Measurements from ENCODE around the gene ASB2.

Gene ASB2

DNA sequence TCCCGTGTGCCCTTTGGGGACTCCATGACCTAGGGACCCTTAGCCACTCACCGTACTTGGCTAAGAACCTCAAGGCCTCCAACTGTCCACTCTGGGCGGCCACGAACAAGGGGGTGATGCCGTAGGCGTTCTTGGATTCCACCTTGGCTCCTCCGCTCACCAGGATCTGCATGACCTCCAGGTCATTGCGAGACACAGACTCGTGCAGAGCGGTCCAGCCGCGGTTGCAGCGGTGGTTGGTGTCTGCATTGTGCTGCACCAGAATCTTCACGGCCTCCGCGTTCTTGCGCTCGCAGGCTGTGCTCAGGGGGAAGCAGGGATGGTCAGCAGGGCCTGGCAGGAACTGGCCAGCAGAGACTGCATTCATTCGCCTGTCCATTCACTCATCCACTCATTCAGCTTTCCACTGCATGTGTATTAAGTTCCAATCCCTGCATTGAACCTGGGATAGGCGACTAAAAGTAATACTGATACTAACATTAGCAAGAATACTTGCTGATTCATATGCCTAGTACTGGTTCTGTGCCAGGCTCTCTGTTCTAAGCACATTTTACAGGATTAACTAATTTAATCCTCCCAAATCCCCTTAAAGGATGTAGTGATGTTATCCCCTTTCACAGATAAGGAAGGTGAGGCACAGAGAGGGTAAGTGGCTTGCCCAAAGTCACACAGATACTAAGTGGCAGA, 25.3 kb downstream of the ASB2 start:
- DNase-seq (ENCODE audit: low read depth in 4 of 4, low spot score in 1 of 4), result no peak

DNA sequence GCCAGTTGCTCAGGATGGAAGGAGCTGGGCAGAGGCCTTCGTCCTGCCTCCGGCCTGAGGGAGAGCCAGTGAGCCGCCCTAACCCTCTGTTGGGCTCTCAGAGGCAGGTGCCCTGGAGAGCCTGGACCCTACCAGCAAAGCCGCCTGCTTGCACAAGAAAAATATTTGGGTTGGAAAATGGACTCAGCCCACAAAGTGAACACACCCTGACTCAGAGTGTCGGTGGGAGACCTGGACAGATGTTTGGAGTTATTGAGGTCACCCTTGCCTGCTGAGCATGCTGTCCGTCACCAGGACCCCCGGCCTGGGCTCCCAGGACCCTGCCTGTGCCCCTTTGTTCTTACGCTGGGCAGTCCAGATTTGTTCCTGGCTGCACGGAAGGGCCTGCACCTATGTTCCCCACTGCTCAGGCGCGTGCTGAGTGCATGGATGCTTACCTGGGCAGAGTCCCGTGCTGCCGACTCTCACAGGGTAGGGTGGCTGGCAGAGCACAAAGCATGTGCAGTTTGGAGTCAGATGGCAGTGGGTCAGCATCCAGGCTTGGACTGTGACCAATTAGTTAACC, 26.8 kb downstream of the ASB2 start:
- DNase-seq (ENCODE audit: low read depth in 4 of 4, low spot score in 1 of 4), result no peak

DNA sequence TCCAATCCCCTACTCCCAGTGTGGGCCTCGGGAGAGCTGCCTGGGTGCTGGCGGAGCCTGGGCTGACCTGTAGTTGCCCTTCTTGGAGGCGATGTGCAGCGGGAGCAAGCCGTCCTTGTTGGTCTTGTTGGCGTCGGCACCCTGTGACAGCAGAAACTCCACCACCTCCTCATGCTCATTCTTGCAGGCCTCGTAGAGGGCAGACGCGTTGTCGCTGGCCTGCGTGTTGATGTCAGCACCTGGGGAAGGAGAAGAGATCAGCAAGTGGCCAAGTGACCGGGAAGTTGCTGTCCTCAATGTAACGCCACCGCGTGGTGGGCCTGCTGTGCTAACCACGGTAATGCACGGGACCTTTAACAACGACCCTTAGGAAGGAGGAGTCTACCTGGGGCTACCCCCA, 29.1 kb downstream of the ASB2 start:
- no peak for DNase-seq (ENCODE audit: low read depth in 4 of 4, low spot score in 1 of 4)

DNA sequence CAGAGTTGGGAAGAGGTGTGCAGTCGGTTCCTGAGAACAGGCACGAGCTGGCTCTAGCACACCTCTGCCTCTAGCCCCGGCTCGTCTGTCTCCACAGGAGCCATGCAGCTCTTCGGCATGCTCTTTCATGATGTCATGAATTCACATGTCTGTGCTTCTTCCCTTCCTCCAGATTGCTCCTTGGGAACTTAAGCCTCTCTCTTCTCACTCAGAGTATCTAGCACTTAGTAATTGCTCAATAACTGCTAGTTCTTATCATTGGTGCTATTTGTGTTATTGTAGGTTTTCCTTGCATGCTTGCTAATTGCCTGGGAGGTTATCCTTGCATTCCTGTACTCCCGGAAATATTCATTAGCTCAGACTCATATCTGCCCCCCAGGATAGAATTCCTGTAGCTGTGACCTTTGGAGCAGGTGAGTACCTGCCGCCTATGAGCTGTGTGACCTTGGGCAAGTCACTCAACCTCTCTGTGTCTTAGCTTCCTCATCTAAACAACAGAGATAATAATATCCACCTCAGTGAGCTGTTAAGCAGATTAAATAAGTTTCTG, 29.8 kb downstream of the ASB2 start:
- DNase-seq (ENCODE audit: low read depth in 4 of 4, low spot score in 1 of 4), result no peak

DNA sequence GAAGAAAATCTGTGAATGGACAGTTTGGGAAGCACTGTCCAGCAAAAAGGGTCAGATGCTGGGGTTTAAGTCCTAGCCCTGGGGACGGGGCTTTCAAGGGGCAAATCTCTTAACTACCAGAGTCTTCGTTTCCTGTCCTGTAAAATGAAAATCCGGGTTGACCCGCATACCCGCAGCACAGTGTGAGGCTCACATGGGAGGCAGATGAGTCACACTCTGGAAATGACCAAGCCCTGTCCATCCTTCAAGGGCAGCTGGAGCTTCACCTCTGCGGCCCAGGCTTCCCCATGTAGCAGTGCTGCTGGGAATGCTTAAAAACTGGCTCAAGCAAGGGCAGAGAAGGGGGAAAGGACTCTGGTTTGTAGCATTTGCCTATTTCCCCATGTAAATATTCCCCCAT, 30.3 kb downstream of the ASB2 start:
- DNase-seq (ENCODE audit: low read depth in 4 of 4, low spot score in 1 of 4), result no peak

DNA sequence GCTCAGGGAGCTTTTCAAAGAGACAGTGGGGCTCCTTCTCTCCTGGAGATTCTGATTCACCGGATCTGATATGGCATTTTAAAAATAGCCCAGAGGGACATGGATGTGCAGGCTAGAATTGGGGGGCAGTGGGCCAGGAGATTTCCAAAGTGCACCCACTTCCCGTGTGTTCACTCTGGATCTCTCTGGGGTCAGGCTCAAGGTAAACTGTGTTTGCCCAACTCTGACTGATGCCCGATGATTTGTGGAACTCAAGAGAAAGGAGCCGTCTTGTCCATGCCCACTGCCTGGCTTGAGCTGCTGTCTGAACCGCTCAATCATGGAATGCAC, 31.3 kb downstream of the ASB2 start:
- no peak for DNase-seq (ENCODE audit: low read depth in 4 of 4, low spot score in 1 of 4)

DNA sequence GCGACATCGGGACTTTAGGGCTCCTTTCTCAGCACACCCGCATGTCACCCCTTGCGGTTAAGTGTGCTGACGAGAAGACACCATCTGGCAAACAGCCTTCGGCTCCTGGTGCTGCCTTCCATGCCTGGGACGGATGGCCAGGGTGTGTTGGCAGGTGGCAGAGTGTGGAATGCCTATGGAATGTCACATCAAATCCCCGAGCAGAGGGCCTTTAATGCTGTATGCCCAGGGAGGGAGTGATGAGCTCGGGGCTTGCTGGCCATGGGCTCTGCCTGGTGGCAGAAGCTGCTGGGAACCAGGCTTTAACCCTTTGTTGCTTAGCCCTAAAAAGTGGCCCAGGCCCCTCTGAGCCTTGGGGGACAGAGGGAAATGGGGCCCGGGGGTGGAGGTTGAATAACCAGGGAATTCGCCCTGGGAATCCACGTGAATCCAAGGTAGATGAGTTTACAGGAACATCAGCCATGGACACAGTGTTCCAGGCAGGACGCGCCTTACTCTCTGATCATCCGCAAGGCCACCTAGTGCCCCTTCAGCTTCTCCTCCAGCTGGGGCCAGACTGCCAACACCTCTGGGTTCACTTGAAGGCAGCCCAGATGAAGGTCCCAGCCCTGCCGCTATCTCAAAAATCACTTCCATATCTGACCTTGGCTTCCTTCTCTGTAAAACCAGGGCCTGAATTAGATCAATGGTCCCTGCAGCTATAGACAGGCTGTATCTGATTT, 31.9 kb downstream of the ASB2 start:
- DNase-seq (ENCODE audit: low read depth in 4 of 4, low spot score in 1 of 4), result no peak

DNA sequence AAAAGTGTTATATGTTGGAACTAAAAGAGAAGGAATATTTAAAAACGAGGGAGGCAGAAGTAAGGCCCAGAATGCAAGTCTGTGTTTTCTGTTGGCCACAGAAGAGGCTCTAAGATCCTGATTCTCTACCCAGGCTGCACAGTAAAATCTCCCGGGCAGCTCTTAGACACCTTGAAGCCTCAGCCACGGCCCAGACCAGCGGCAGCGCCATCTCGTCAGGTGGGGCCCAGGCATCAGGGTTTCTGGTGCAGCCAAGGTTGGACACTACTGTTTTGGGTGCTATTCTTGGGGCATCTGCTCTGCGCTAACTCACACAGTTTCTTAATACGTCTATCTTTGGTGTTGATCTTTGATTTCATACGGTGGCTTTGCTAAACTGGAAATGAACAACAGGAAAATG, 32.4 kb downstream of the ASB2 start:
- DNase-seq (ENCODE audit: low read depth in 4 of 4, low spot score in 1 of 4), result no peak

DNA sequence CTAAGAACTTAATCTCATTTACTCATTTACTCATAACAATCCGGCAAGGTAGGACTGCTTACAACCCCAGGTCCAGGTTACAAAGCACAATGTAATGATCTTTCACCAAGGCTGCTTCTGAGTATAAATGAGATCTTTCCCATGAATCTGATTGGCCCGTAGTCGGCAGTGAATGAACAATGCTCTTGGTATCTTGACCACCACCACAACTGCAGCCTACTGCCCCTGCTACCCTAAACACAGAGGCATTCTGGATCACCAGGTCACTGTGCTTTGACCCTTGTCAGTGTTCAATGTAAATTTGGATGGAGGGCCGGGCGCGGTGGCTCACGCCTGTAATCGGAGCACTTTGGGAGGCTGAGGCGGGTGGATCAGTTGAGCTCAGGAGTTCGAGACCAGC, 33.3 kb downstream of the ASB2 start:
- no peak for DNase-seq (ENCODE audit: low read depth in 4 of 4, low spot score in 1 of 4)

DNA sequence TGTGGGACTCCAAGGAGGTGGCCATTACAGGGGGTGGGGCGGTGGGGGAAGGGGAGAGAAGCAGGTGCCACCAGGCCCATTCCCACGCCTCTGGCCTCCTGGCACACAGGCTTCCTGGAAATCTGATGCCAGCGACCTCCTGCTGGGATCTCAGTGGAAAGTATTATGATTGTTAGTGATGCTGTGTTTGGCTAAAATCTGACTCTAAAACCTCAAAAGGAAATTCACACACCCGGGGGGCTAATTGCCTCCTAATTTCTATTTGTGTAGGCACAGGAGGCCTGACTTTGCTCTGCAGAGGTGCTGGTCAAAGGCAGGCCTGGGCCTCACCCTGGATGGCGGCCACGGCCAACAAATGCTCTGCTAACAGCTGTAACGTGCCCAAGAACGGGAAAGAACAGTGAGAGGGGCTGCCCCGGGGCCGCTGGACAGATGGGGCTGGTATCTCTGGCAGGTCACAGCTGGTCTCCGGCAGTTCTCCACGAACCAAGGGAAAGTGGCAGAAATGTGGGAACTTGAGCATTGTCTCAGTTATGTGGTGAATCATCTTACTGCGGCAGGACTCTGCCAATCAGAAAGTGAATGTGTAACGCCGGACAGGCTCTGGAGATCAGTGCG, 35.0 kb downstream of the ASB2 start:
- DNase-seq (ENCODE audit: low read depth in 4 of 4, low spot score in 1 of 4), result no peak

DNA sequence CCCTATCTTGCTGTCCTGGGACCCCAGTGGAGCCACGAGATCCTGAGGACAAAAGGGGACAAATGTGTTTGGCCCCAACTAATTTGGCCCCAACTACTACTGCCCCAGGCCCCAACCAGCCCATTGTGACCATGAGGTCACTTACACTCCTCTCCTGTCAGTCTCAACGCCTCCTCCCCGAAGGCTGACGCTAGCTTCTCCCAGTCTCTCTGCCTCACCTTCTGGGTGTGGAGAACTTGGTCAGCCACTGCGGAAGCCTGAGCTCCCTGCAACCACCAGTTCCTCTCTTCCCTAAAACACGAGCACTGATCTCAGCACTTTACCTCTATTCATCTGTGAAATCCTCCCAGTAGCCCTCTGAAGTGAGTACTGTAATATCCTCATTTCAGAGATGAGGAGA, 35.9 kb downstream of the ASB2 start:
- DNase-seq (ENCODE audit: low read depth in 4 of 4, low spot score in 1 of 4), result no peak

DNA sequence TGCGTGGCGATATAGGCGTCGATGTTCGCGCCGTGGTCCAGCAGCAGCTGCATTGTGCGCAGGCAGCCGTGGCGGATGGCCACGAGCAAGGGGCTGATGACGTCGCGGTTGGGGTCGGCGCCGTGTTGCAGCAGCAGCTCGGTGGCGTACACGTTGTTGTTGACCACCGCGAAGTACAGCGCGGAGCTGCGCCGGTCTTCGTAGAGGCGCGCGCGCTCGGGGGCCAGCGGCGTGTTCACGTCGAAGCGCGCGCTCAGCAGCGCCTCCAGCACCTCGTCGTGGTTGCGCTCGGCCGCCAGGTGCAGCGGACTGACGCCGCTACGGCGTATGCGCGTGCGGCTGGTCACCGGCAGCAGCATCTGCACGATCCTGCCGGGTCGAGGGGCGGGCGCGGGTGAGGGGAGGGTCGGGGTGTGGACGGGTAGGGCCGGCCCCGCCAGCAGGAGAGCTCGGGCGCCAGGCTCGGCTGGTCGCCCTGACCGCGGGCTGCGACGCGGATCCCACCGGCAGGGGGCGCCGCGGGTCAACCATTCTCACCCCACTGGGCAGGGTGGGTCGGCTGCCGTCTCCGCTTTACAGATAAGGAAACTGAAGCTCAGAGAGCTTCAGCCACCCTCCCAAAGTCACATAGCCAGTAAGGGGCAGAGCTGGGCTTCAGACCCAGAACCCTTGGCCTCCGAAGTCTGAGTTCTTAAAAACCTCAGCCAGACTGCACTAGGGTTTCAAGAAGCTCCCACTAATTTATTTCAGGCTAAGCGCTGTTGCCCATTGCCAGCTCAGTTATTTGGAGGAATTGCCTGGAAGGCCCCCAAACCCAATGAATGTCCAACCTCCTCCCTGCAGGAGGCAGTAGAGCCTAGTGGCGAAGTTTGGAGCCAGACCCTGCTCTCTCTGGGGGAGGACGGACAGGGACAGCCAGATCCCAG, 36.8 kb downstream of the ASB2 start:
- peak; percentile 88 to 93 (median 90) for DNase-seq (ENCODE audit: low read depth in 4 of 4, low spot score in 1 of 4)

DNA sequence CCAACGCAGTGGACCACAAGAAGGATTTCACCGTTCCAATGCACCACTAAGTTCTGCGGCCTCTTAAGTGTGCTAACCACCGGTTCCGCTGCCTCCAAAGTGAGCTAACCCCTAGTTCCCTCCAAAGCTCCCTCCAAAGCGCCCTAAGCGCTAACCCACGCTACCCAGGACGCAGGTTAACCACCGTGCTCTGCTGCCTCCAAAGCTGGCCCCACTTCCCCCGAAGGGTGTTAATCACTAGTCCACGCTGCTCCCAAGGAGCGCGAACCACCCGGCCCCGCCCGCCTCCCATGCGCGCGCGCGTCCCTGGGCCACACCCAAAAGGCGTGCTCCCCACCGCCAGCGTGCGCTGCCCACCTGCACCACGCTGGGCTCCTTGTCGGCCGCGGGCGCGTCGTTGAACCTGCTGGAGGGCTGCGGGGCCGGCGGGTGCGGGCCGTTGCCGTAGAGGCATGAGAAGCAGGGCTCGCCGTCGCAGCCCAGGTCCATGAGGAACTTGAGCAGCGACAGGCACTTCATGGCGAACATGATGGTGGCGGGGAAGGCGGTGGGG, 37.5 kb downstream of the ASB2 start:
- DNase-seq (ENCODE audit: low read depth in 4 of 4, low spot score in 1 of 4), result no peak

DNA sequence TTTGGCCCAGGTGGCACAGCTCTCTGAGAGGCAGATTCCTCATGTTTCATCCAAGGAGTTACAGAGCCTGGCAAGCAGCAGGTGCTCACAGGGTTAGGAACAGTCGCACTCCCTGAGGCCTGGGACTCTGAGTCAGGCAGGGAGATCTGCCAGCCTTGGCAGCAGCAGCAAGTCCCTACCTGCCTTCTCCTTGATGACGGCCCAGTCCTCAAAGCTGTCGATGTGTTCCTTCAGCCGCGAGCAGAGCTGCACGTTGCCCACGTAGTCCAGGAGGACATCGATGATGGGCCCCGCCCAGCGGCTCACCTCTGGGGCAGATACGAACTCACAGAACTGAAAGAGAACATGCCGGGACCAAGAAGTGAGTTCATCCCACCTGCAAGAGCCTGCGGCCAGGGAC, 38.9 kb downstream of the ASB2 start:
- no peak for DNase-seq (ENCODE audit: low read depth in 4 of 4, low spot score in 1 of 4)

DNA sequence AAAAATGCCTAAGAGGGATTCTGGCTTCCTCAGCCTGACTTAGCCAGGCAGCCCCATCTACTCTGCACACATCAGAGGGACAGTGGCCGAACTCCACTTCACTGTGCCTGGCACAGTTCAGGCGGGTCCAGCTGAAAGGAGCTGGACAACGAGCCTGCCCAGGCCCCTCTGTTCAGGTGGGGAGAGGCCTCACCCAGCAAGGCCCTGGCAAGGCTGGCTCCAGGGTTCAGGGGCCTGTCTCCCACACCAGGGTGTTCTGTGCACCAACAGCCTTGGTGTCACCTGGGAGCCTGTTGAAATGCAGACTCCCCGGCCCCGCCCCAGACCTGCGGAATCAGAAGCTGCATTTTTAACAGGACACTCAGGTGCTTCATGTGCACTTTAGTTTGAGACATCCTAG, 39.4 kb downstream of the ASB2 start:
- DNase-seq (ENCODE audit: low read depth in 4 of 4, low spot score in 1 of 4), result no peak

DNA sequence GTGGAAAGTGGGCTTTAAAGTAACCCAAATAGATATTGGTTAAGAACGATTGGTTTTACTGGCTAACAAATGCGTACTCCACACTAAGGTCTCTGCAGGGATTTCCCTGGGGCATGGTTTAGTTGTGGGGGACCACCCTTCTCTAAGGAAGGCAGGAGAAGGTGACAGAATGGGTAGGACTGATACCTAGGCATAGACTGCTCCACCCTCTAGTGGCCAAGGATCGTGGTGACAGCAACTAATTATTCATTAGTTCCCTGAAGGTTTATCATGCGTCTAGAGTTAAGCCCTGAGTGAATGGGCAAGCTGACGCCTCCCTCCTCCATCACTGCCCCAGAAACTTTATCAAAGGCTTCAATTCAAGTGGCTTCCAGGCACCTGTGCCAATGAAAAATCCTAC, 40.1 kb downstream of the ASB2 start:
- DNase-seq (ENCODE audit: low read depth in 4 of 4, low spot score in 1 of 4), result no peak

DNA sequence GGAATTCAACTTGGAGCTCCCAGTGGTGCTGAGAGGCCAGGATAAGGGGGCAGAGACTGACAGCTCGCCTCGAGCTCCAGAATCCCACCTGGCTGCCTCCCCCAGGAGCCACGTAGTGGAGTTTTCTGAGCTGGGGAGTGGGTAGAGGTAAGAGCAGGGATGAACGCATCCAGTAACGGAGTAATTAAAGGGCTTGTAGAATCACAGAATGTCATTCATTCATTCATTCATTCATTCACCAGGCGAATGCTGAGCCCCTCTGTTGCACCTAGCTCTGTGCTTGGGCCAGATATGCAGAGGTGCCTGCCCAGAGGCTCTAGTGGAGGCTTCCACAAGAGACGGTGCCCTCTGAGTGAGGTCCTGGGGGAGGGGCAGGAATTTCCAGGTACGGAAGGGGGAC, 41.2 kb downstream of the ASB2 start:
- DNase-seq (ENCODE audit: low read depth in 4 of 4, low spot score in 1 of 4), result no peak

DNA sequence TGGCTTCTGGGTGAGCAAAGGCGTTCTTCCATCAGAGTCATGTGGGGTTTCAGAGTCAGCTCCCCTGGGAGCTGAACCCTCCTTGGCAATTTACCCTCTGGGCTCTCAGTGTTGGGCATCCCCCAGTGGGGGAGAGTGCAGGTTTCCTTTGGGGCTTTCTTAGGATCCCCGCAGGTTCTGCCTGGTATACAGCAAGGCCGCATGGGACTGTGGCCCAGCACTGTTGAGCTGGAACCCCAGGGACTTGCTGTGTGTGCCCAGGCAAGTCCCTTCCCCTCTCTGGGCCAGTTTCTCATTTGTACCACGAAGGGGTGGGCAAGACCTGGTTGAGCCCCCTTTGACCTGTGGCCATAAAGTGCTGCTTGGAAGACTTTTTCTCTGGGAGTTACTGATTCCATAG, 43.7 kb downstream of the ASB2 start:
- no peak for DNase-seq (ENCODE audit: low read depth in 4 of 4, low spot score in 1 of 4)

DNA sequence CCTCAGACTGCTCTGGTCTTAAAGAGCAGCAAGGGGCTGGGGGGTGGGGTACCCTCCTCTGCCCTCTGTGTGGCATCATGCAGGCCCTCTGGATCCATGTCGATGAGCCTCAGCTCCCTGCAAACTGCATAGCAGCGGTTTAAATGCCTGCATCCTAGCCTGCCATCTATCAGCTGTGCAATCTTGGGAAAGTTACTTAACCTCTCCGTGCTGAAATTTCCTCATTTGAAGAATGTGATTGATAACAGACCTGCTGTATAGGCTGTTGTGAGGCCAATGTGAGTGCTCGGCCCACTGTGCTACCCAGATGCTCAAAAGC, 45.4 kb downstream of the ASB2 start:
- no peak for DNase-seq (ENCODE audit: low read depth in 4 of 4, low spot score in 1 of 4)

DNA sequence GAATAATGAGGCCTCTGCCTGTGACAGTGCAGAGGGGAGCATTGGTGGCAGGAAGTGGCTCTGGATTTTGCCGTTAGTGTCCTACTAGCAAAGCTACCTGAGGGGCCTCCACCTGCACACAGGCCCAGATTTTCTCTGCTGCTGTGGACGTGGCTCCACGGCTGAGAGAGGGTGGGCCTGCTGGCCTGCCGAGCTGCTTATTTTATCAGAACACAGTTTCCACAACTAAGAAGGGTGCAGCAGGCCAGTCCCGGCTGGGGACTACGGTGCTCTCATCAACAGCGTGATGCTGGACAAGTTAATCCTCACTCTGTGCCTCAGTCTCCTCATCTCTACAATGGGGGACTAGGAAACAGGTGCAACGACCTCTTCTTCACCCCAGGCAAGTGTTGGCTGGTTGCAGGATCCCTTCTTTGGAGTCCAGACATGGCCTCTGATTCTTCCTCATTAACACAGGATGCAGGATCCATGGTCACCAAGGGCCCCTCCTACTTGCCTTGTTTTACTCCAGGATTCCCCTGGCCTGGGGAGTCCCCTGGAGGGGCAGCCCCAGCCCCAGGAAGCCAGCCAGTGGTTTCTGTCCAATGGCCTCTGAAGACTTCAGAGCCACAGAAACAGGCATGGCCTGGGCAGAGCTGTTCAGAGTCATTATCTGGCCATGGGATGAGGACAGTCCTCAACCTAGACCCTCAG, 45.9 kb downstream of the ASB2 start:
- no peak for DNase-seq (ENCODE audit: low read depth in 4 of 4, low spot score in 1 of 4)

All from stimulated activated CD4-positive, alpha-beta T cell treated with anti-CD3 and anti-CD28 coated beads, Interleukin-1b, Interleukin-23, amount 100 ng/mL, for 24 hours (primary cell).